Fibroblast of skin of left quadriceps (primary cell): ENCODE results near the gene GRIFIN.

Source experiments
- DNase-seq, 2 experiments: peaks; one replicate each; pipeline ENCODE4 v3.0.0-alpha.2; 2013; ENCODE audit warnings: low read depth in 2 of 2

Gene GRIFIN

GRCh38 chr7:2512713-2513112 lies 36.5 kb upstream of the GRIFIN start:
- no peak for DNase-seq

- DNase-seq = no peak
These were observed 36.0 kb upstream of the GRIFIN start for GRCh38 chr7:2512179-2512661.

GRCh38 chr7:2511769-2512168 lies 35.6 kb upstream of the GRIFIN start:
- no peak for DNase-seq

DNA sequence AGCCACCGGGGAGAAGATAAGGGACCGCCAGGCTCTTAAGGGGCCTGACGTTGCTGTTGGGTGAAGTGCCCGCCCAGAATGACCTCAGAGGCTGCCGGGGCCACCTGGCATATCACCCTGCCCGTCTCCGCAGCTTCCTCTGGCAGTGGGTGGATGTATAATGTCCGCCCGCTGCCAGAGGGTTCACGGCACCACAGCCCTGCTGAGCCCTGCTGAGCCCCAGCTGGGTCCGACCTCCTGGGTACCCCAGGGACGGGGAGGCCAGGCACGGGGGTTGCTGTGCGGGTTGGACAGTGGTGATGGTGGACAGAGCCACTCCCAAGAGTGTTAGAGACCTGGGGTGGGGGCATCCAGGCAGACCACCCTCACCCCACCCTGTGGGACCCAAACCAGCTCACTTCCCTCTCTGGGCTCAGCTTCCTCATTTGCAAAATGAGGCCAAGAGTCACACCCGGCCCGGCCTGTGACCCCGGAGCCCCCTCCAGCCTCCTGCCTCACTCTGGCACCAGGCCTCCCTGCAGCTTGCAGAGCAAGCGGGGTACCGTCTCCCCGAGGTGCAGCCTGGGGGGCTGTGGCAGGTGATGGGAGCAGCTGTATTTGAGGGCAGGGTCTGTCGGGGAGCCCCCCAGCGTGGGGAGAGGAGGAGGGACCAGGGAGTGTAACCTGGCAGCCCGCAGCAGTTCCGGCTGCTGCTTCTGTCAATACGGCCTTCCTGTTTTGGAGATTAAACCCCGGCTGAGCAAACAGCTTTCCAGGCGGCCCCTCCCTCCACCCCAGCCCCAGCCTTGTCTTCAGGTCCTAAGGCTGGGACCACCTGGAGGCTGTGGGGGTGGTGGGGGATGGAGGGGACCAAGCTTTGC lies 34.9 kb upstream of the GRIFIN start:
- no peak for DNase-seq

DNA sequence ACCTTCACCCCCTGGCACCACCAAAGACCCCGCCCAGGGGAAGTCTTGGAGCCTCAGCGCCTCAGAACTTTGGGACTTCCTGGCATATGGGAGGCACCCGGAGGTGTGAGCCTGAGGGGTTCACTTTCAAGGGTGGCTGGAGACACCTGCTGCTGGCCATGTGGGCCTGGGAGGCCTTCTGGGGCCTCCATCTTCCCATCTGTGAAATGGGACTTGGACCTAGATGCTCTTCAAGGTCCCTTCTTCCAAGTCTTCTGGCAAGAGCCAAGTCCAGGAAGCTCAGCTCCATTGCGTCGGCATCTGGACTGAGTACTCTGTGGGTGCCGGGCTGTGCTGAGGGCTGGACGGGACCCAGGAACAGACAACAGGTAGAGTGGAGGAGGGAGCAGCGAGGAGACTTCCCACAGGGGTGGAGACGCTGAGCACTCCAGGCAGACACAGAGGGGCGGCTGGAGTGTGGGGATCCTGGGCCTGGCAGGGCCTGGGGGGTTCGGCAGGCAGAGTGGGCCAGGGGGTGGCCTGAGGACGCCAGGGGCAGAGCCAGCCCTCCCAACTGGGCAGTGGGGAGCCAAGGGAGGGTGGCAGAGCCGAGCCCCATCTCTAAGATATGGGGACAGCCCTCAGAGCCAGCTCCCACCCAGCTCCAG lies 34.1 kb upstream of the GRIFIN start:
- DNase-seq = no peak

GRCh38 chr7:2509298-2509906 lies 33.2 kb upstream of the GRIFIN start:
- no peak for DNase-seq

GRCh38 chr7:2508327-2509215 lies 32.4 kb upstream of the GRIFIN start:
- DNase-seq = no peak

GRCh38 chr7:2507917-2508306 lies 31.7 kb upstream of the GRIFIN start:
- DNase-seq = no peak

DNA sequence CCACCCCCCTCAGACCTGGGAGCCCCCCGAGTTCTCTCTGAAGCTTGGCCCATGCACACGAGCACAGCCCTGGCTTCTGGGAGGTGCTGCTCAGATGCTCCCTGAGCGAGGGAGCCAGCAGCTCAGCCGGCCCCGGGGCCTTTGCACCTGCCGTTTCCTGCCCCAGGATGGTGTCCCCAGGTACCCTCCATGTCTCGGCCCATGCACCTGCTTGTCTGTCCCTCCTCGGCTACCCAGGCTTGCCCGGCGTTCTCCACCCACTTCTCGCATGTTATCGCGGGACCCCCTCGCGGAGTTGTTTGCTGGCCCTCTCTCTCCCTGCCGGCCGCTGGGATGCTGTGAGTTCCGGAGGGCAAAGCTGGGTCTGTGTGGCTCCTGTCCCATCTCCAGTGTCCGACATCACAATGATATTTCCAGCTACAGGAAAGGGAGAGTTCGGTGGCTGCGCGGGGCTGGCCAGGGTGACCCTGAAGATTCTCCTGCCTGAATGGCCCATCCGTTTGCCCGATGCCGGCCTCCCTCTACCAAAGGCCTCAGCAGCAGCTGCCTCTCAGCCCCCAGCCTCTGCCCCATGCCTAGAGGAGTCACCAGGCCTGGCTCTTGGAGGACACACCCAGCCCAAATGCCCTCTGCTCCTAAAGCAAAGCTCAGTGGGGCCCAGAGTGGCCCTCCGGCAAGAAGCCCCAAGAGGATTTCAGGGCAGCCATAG lies 31.2 kb upstream of the GRIFIN start:
- no peak for DNase-seq

DNA sequence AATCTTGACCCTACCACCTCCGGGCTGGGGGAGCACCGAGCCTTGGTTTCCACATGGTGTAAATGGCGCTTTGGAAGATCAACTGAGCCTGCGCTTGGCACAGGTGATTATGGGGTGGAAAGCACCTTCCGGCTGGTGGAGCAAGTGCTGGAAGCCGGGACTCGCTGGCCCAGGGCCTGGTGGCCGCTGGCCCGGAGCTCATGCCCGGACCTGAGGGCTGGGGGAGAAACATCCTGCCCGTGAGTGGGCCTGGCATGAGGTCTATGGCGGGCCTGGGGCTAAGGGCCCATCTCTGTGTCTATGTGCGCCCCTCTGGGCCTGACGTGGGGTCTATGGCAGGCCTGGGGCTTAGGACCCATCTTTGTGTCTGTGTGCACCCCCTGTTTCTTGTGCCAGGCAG lies 29.2 kb upstream of the GRIFIN start:
- DNase-seq = no peak

DNA sequence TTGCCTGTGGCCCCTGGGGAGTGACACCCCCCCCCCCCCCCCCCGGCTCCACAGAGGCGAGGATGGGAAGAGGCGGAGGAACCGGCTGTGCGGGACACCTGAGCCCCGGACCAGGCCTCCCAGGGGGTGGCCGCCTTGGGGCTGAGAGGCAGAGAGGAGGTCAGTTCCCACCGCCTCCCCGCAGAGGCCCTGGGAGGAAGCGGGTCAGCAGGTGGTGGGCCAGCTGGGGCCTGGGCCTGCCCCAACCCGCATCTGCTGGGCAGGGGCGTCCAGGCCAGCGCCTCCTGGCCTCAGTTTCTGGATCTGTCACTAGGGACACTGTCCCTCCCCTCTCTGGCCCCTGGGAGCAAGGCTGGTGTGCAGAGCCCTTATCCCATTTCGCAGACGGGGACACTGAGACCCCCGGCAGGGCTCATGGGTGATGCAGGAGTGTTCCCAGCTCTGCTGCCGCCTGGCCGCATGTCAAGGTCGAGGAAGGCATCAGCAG lies 28.7 kb upstream of the GRIFIN start:
- DNase-seq = no peak

- DNase-seq = no peak
These were observed 28.1 kb upstream of the GRIFIN start for GRCh38 chr7:2504128-2504888.

- DNase-seq = no peak
These were observed 27.1 kb upstream of the GRIFIN start for GRCh38 chr7:2503056-2503941.

GRCh38 chr7:2502647-2502966 lies 26.4 kb upstream of the GRIFIN start:
- no peak for DNase-seq

GRCh38 chr7:2501947-2502646 lies 25.9 kb upstream of the GRIFIN start:
- no peak for DNase-seq

DNA sequence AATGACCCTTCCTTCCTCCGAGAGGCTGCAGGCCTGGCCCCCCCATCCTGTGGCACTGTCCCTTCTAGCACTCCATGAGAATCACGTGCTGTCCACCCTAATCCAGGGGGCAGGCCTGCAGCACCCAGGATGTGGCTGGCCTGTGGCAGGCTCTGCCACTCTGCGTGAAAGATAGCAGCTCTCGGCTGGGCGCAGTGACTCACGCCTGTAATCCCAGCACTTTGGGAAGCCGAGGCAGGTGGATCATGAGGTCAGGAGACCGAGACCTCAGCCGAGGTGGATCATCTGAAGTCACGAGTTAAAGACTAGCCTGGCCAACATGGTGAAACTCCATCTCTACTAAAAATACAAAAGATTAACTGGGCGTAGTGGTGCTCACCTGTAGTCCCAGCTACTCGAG lies 24.5 kb upstream of the GRIFIN start:
- DNase-seq = no peak

- DNase-seq = no peak
These were observed 23.7 kb upstream of the GRIFIN start for GRCh38 chr7:2499719-2500430.

GRCh38 chr7:2499181-2499580 lies 23.0 kb upstream of the GRIFIN start:
- DNase-seq = no peak
